DOHH2 (cell line): ENCODE measurements around the gene GPC5.

Experiments used
- H3F3A ChIP-seq: fragments of 200-600 bp; sonication (generic), shearing (Covaris generic); 2 replicates; pipeline ENCODE4 v1.6.0; 2016; ENCODE audit warnings: antibody characterized with exemption, mild to moderate bottlenecking; ENCODE audit not compliant: control insufficient read depth, insufficient read depth
- H3K27ac ChIP-seq: fragments of 200-600 bp; sonication (generic); 2 replicates; pipeline ENCODE4 v1.5.1; 2014; ENCODE audit warnings: low read depth, mild to moderate bottlenecking, low read length, moderate library complexity
- H3K27me3 ChIP-seq: fragments of 200-600 bp; sonication (generic); 2 replicates; pipeline ENCODE4 v1.6.1; 2014; ENCODE audit warnings: mild to moderate bottlenecking, low read length, mixed read lengths; ENCODE audit not compliant: control insufficient read depth
- H3K36me3 ChIP-seq: fragments of 200-600 bp; sonication (generic); 2 replicates; pipeline ENCODE4 v1.6.1; 2014; ENCODE audit warnings: mild to moderate bottlenecking, low read length, moderate library complexity, mixed read lengths; ENCODE audit not compliant: control insufficient read depth
- H3K4me1 ChIP-seq: fragments of 200-600 bp; sonication (generic); 2 replicates; pipeline ENCODE4 v1.6.1; 2014; ENCODE audit warnings: mild to moderate bottlenecking, low read length, mixed read lengths; ENCODE audit not compliant: control insufficient read depth
- H3K4me2 ChIP-seq: fragments of 200-600 bp; sonication (generic); 2 replicates; pipeline ENCODE4 v1.6.0; 2014; ENCODE audit warnings: mild to moderate bottlenecking, low read length, moderate library complexity
- H3K4me3 ChIP-seq: fragments of 200-600 bp; sonication (generic); 2 replicates; pipeline ENCODE4 v1.5.1; 2014; ENCODE audit warnings: mild to moderate bottlenecking, low read length, mixed read lengths
- H3K79me2 ChIP-seq: fragments of 200-600 bp; sonication (generic); 2 replicates; pipeline ENCODE4 v1.6.1; 2014; ENCODE audit warnings: mild to moderate bottlenecking, low read length, mixed read lengths; ENCODE audit not compliant: control insufficient read depth
- H3K9me2 ChIP-seq: fragments of 200-600 bp; sonication (generic); replicated peaks from 2 replicates; pipeline ENCODE4 v1.6.1; 2014; ENCODE audit warnings: mild to moderate bottlenecking, low read length, mixed read lengths; ENCODE audit not compliant: control insufficient read depth
- H3K9me3 ChIP-seq: fragments of 200-600 bp; sonication (generic); 2 replicates; pipeline ENCODE4 v1.6.1; 2014; ENCODE audit warnings: antibody characterized with exemption, low read length, mixed read lengths; ENCODE audit not compliant: control insufficient read depth, insufficient read depth
- H4K20me1 ChIP-seq: fragments of 200-600 bp; sonication (generic); 2 replicates; pipeline ENCODE4 v1.6.0; 2014; ENCODE audit warnings: low read depth, mild to moderate bottlenecking, antibody characterized with exemption, low read length, moderate library complexity; ENCODE audit not compliant: control insufficient read depth, insufficient read depth
- CTCF ChIP-seq: fragments of 200-600 bp; sonication (generic); IDR thresholded peaks from one replicate; pipeline ENCODE4 v1.5.1; 2014; ENCODE audit warnings: antibody characterized with exemption, mild to moderate bottlenecking, low read depth, low read length; ENCODE audit not compliant: poor library complexity, severe bottlenecking
- EZH2phosphoT487 ChIP-seq: fragments of 200-600 bp; sonication (generic); IDR thresholded peaks from 2 replicates; pipeline ENCODE4 v1.6.1; 2017; ENCODE audit warnings: borderline replicate concordance, mild to moderate bottlenecking, antibody characterized with exemption, low read length, moderate library complexity, mixed read lengths

GPC5 gene

GRCh38 chr13:92901739-92902138, 1503.3 kb downstream of the GPC5 start:
- H3K4me1 ChIP-seq = no peaks in the 10 kb centered on the region
- H4K20me1 ChIP-seq = no peaks in the 10 kb centered on the region
- H3K4me3 ChIP-seq = no peak overlapping the region
- no peak for TF ChIP-seq EZH2phosphoT487
- no peak for TF ChIP-seq CTCF
- no peaks in the 10 kb centered on the region for H3K79me2 ChIP-seq
- no peaks in the 10 kb centered on the region for H3K36me3 ChIP-seq
- no peaks in the 10 kb centered on the region for H3K9me2 ChIP-seq
- H3K27me3 ChIP-seq = no peaks in the 10 kb centered on the region
- H3K27ac ChIP-seq = no peak overlapping the region
- no peak overlapping the region for H3K4me2 ChIP-seq
- H3F3A ChIP-seq = no peaks in the 10 kb centered on the region
- H3K9me3 ChIP-seq = no peaks in the 10 kb centered on the region

GRCh38 chr13:92912629-92913028, 1514.2 kb downstream of the GPC5 start:
- Histone ChIP-seq H3K27me3 (no peaks in the 10 kb centered on the region), H3K79me2 (no peaks in the 10 kb centered on the region), H3K36me3 (no peaks in the 10 kb centered on the region), H3K4me1 (no peaks in the 10 kb centered on the region), H3K27ac (no peak overlapping the region), H3F3A (no peaks in the 10 kb centered on the region), H3K4me2 (no peak overlapping the region), H3K9me2 (no peaks in the 10 kb centered on the region), H4K20me1 (no peaks in the 10 kb centered on the region), H3K4me3 (no peak overlapping the region), H3K9me3 (no peaks in the 10 kb centered on the region)
- TF ChIP-seq EZH2phosphoT487 = no peak
- no peak for TF ChIP-seq CTCF

- H3K4me2 ChIP-seq = no peak overlapping the region
- H3K79me2 ChIP-seq = no peaks in the 10 kb centered on the region
- no peaks in the 10 kb centered on the region for H3K4me1 ChIP-seq
- TF ChIP-seq CTCF = no peak
- no peak for TF ChIP-seq EZH2phosphoT487
- no peak overlapping the region for H3K27ac ChIP-seq
- H3K9me2 ChIP-seq = no peaks in the 10 kb centered on the region
- H3F3A ChIP-seq = no peaks in the 10 kb centered on the region
- no peaks in the 10 kb centered on the region for H3K27me3 ChIP-seq
- no peaks in the 10 kb centered on the region for H3K36me3 ChIP-seq
- H3K9me3 ChIP-seq = no peaks in the 10 kb centered on the region
- no peak overlapping the region for H3K4me3 ChIP-seq
- no peaks in the 10 kb centered on the region for H4K20me1 ChIP-seq
These were observed 1515.4 kb downstream of the GPC5 start for GRCh38 chr13:92913840-92914239.
